NB4 (cell line): Measurements from ENCODE around the gene HIVEP2.

Experiments used
- POLR2A ChIP-seq: IDR thresholded peaks from 2 replicates; pipeline ENCODE4 v1.6.1; 2011; ENCODE audit warnings: mild to moderate bottlenecking; ENCODE audit not compliant: insufficient read length; ENCODE audit errors: extremely low read depth
- TF ChIP-seq, protein P1 (sequence below): IDR thresholded peaks from one replicate; pipeline ENCODE4 v1.5.1; 2012; ENCODE audit warnings: low read depth, low read length

DNA sequence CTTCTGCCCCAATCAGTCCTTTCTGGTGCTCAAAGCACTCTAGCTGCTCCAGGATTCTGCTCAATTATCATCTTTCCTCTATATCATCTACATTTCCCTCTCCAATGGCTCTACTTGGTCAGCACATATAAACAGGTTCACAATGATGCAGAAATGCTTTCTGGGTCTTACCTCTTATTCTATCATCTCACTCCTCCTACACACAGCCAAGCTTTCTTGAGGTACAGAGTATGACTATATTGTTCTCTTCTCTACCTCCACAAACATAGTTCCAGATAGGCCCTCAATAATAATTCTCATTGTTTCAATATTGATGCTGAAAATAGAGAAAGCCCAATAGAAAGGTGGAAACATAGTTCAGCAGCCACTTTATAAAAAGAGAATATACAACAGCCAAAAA lies 48.2 kb downstream of the HIVEP2 start:
- TF ChIP-seq, protein P1, sequence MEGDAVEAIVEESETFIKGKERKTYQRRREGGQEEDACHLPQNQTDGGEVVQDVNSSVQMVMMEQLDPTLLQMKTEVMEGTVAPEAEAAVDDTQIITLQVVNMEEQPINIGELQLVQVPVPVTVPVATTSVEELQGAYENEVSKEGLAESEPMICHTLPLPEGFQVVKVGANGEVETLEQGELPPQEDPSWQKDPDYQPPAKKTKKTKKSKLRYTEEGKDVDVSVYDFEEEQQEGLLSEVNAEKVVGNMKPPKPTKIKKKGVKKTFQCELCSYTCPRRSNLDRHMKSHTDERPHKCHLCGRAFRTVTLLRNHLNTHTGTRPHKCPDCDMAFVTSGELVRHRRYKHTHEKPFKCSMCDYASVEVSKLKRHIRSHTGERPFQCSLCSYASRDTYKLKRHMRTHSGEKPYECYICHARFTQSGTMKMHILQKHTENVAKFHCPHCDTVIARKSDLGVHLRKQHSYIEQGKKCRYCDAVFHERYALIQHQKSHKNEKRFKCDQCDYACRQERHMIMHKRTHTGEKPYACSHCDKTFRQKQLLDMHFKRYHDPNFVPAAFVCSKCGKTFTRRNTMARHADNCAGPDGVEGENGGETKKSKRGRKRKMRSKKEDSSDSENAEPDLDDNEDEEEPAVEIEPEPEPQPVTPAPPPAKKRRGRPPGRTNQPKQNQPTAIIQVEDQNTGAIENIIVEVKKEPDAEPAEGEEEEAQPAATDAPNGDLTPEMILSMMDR = no peak
- TF ChIP-seq POLR2A = no peak
